HEK293 (cell line): Measurements from ENCODE around the gene IGF2R.

Experiments
- CTCF ChIP-seq: fragments of 450-650 bp; formaldehyde crosslinking; IDR thresholded peaks from 2 replicates; pipeline ENCODE4 v1.5.1; 2016; ENCODE audit warnings: missing biosample characterization, missing genetic modification characterization
- MYNN ChIP-seq: fragments of 450-650 bp; formaldehyde crosslinking; IDR thresholded peaks from 2 replicates; pipeline ENCODE4 v1.5.1; 2016; ENCODE audit warnings: missing biosample characterization, missing genetic modification characterization, borderline replicate concordance
- PRDM10 ChIP-seq: fragments of 450-650 bp; formaldehyde crosslinking; IDR thresholded peaks from 2 replicates; pipeline ENCODE4 v1.5.1; 2016; ENCODE audit warnings: missing biosample characterization, missing genetic modification characterization
- SETDB1 ChIP-seq: IDR thresholded peaks from one replicate; pipeline ENCODE4 v1.6.1; 2017; ENCODE audit warnings: mild to moderate bottlenecking, low read length, moderate library complexity, mixed read lengths; ENCODE audit not compliant: insufficient read length
- SP2 ChIP-seq: fragments of 450-650 bp; formaldehyde crosslinking; IDR thresholded peaks from 2 replicates; pipeline ENCODE4 v1.5.1; 2016; ENCODE audit warnings: missing biosample characterization, missing genetic modification characterization
- TCF7L2 ChIP-seq: IDR thresholded peaks from 2 replicates; pipeline ENCODE4 v1.6.1; 2011; ENCODE audit warnings: low read depth, mild to moderate bottlenecking, inconsistent platforms, low read length, moderate library complexity, borderline replicate concordance
- YY1 ChIP-seq: fragments of 450-650 bp; formaldehyde crosslinking; IDR thresholded peaks from 2 replicates; pipeline ENCODE4 v1.5.1; 2018; ENCODE audit warnings: missing biosample characterization, missing genetic modification characterization
- ZBTB1 ChIP-seq: fragments of 450-650 bp; formaldehyde crosslinking; IDR thresholded peaks from 2 replicates; pipeline ENCODE4 v1.5.1; 2016; ENCODE audit warnings: missing biosample characterization, missing genetic modification characterization
- ZBTB21 ChIP-seq: fragments of 450-650 bp; formaldehyde crosslinking; IDR thresholded peaks from 2 replicates; pipeline ENCODE4 v1.5.1; 2017; ENCODE audit warnings: missing biosample characterization, missing genetic modification characterization
- ZNF138 ChIP-seq: fragments of 450-650 bp; formaldehyde crosslinking; IDR thresholded peaks from 2 replicates; pipeline ENCODE4 v1.5.1; 2016; ENCODE audit warnings: missing biosample characterization, missing genetic modification characterization, borderline replicate concordance
- ZNF239 ChIP-seq: fragments of 450-650 bp; formaldehyde crosslinking; IDR thresholded peaks from 2 replicates; pipeline ENCODE4 v1.5.1; 2016; ENCODE audit warnings: missing biosample characterization, missing genetic modification characterization
- ZNF274 ChIP-seq, 2 experiments: fragments of 200-500 bp in 1 of 2; fragments of 450-650 bp in 1 of 2; sonication (Bioruptor generic) in 1 of 2; formaldehyde crosslinking in 1 of 2; IDR thresholded peaks; 2 replicates each; pipeline versions ENCODE4 v1.5.1 to v1.6.1; 2014 to 2016; ENCODE audit warnings: borderline replicate concordance in 1 of 2, inconsistent platforms in 1 of 2, low read length in 1 of 2, missing biosample characterization in 1 of 2, missing genetic modification characterization in 1 of 2
- ZNF302 ChIP-seq: fragments of 450-650 bp; formaldehyde crosslinking; IDR thresholded peaks from 2 replicates; pipeline ENCODE4 v1.5.1; 2016; ENCODE audit warnings: missing biosample characterization, missing genetic modification characterization, low read depth
- ZNF624 ChIP-seq: fragments of 450-650 bp; formaldehyde crosslinking; IDR thresholded peaks from 2 replicates; pipeline ENCODE4 v1.5.1; 2017; ENCODE audit warnings: missing biosample characterization, missing genetic modification characterization

- TF ChIP-seq ZBTB1, result no peak
- no peak for TF ChIP-seq PRDM10 (tag by site-specific recombination)
- TF ChIP-seq CTCF, result no peak
- TF ChIP-seq ZNF624, result no peak
- no peak for TF ChIP-seq ZNF302 (tag by site-specific recombination)
- TF ChIP-seq SETDB1, result no peak
- TF ChIP-seq ZNF239 (tag by site-specific recombination), result no peak
- TF ChIP-seq ZNF274 (IDR thresholded peaks at IDR 0.05; ENCODE audit: low read length), result no peak
- no peak for TF ChIP-seq ZNF274 (tag by site-specific recombination; IDR thresholded peaks at IDR 0.05; ENCODE audit: borderline replicate concordance)
- TF ChIP-seq ZBTB21 (tag by site-specific recombination), result no peak
- TF ChIP-seq ZNF138 (tag by site-specific recombination), result no peak
- no peak for TF ChIP-seq TCF7L2
- TF ChIP-seq YY1, result no peak
- no peak for TF ChIP-seq SP2 (tag by site-specific recombination)
- no peak for TF ChIP-seq MYNN
Observed at GRCh38 chr6:160092602-160093001, 123.7 kb downstream of the IGF2R start.
